Tibial artery (tissue), 4 donors: Measurements from ENCODE around the gene AKAP13.

Experiments
- DNase-seq, 2 donors: peaks; one replicate each; pipeline ENCODE4 v3.0.0-alpha.2; 2019
- H3K27ac ChIP-seq, 2 donors: fragments of 200-600 bp; sonication (generic) in 1 of 2; 1 replicate in 1 of 2; 2 replicates in 1 of 2; pipeline ENCODE4 v1.5.1; 2018 to 2019; ENCODE audit warnings: mild to moderate bottlenecking in 1 of 2
- H3K27me3 ChIP-seq, 2 donors: fragments of 200-600 bp; sonication (generic) in 1 of 2; one replicate each; pipeline versions ENCODE4 v1.5.1 to v1.6.0; 2016 to 2019
- H3K36me3 ChIP-seq, 3 donors: fragments of 200-600 bp; sonication (generic) in 2 of 3; one replicate each; pipeline ENCODE4 v1.5.1; 2016 to 2019; ENCODE audit warnings: mild to moderate bottlenecking in 2 of 3
- H3K4me1 ChIP-seq, 4 donors: fragments of 200-600 bp; sonication (generic) in 2 of 4; 1 replicate in 3 of 4; 2 replicates in 1 of 4; pipeline ENCODE4 v1.5.1; 2016 to 2019
- H3K4me3 ChIP-seq, 2 donors: fragments of 200-600 bp; sonication (generic) in 1 of 2; 1 replicate in 1 of 2; 2 replicates in 1 of 2; pipeline ENCODE4 v1.5.1; 2018 to 2019; ENCODE audit warnings: mild to moderate bottlenecking in 2 of 2
- H3K9me3 ChIP-seq, 3 donors: fragments of 200-600 bp; sonication (generic) in 1 of 3; one replicate each; pipeline ENCODE4 v1.5.1; 2016 to 2019
- CTCF ChIP-seq, 2 experiments: fragments of 200-600 bp in 1 of 2; fragments of 450-650 bp in 1 of 2; IDR thresholded peaks; one replicate each; pipeline ENCODE4 v1.5.1; 2017 to 2019; ENCODE audit warnings: antibody characterized with exemption in 2 of 2, mild to moderate bottlenecking in 1 of 2, moderate library complexity in 1 of 2
- intact Hi-C: fragments of 100-400 bp; cut with DNase I; formaldehyde crosslinking; loops from one replicate; pipeline ENCODE4 v1.15.0; 2023; ENCODE audit warnings: low total_unique reads

AKAP13 gene

GRCh38 chr15:85591622-85592021 is 211.2 kb downstream of the AKAP13 start:
- Histone ChIP-seq H3K4me3 (no peak overlapping the region), H3K36me3 (no peaks in the 10 kb centered on the region), H3K27me3 (no peaks in the 10 kb centered on the region), H3K4me1 (peaks cover 0 to 42% (median 10%) of the 10 kb centered on the region in 4 donors), H3K27ac (no peak overlapping the region), H3K9me3 (no peaks in the 10 kb centered on the region)
- no peak for TF ChIP-seq CTCF (IDR thresholded peaks at IDR 0.05)
- intact Hi-C loops = no loop called here
- no peak for DNase-seq

- no peaks in the 10 kb centered on the region for H3K9me3 ChIP-seq
- peak in 1 of 2 experiments; percentile 13 for TF ChIP-seq CTCF (IDR thresholded peaks at IDR 0.05)
- no peak for DNase-seq
- H3K27me3 ChIP-seq = no peaks in the 10 kb centered on the region
- H3K4me1 ChIP-seq = peaks cover 0 to 47% (median 10%) of the 10 kb centered on the region in 4 donors
- intact Hi-C loops = no loop called here
- no peaks in the 10 kb centered on the region for H3K36me3 ChIP-seq
- no peak overlapping the region for H3K4me3 ChIP-seq
- no peak overlapping the region for H3K27ac ChIP-seq
These were observed 211.7 kb downstream of the AKAP13 start for GRCh38 chr15:85592148-85592547.

GRCh38 chr15:85593809-85594445 is 213.5 kb downstream of the AKAP13 start:
- DNase-seq = no peak
- Histone ChIP-seq H3K36me3 (no peaks in the 10 kb centered on the region), H3K27me3 (no peaks in the 10 kb centered on the region), H3K9me3 (no peaks in the 10 kb centered on the region), H3K27ac (no peak overlapping the region), H3K4me1 (peaks cover 0 to 37% (median 11%) of the 10 kb centered on the region in 4 donors), H3K4me3 (no peak overlapping the region)
- intact Hi-C loops = no loop called here
- no peak for TF ChIP-seq CTCF (IDR thresholded peaks at IDR 0.05)

GRCh38 chr15:85595804-85596536 is 215.6 kb downstream of the AKAP13 start:
- Histone ChIP-seq H3K9me3 (no peaks in the 10 kb centered on the region), H3K27me3 (no peaks in the 10 kb centered on the region), H3K4me1 (peaks cover 0 to 21% (median 6%) of the 10 kb centered on the region in 4 donors), H3K4me3 (no peak overlapping the region), H3K27ac (no peak overlapping the region), H3K36me3 (no peaks in the 10 kb centered on the region)
- TF ChIP-seq CTCF (IDR thresholded peaks at IDR 0.05) = no peak
- DNase-seq = no peak
- intact Hi-C loops = no loop called here

GRCh38 chr15:85597155-85597815 is 216.9 kb downstream of the AKAP13 start:
- no peak overlapping the region for H3K4me3 ChIP-seq
- H3K4me1 ChIP-seq = peaks cover 0 to 14% (median 5%) of the 10 kb centered on the region in 4 donors
- peaks cover 0 to 2% (median 0%) of the 10 kb centered on the region in 3 donors for H3K36me3 ChIP-seq
- no peak overlapping the region for H3K27ac ChIP-seq
- no peaks in the 10 kb centered on the region for H3K27me3 ChIP-seq
- DNase-seq = no peak
- intact Hi-C loops = no loop called here
- no peak for TF ChIP-seq CTCF (IDR thresholded peaks at IDR 0.05)
- no peaks in the 10 kb centered on the region for H3K9me3 ChIP-seq
